CD14-positive monocyte (primary cell): ENCODE data around the gene TMEM164. TPM values are rescaled to one million over a fixed set of nuclear protein-coding genes. Genes with fewer than 3 reads are reported as not detected.

Experiments used
- DNase-seq, 3 donors: peaks; one replicate each; pipeline ENCODE4 v3.0.0-alpha.2; 2011 to 2022
- H2AFZ ChIP-seq: 2 replicates; pipeline ENCODE4 v1.6.0; 2012; ENCODE audit warnings: mild to moderate bottlenecking, low read depth, low read length, inconsistent platforms; ENCODE audit not compliant: insufficient read depth, poor library complexity, severe bottlenecking
- H3K27ac ChIP-seq, 2 donors: 1 replicate in 1 of 2; 2 replicates in 1 of 2; pipeline ENCODE4 v1.5.1; 2012 to 2013; ENCODE audit warnings: low read length in 2 of 2, control low read depth in 1 of 2, inconsistent platforms in 1 of 2, low read depth in 1 of 2, mild to moderate bottlenecking in 1 of 2
- H3K27me3 ChIP-seq, 2 donors: one replicate each; pipeline versions ENCODE4 v1.6.0 to v1.6.1; 2011 to 2013; ENCODE audit warnings: low read length in 2 of 2; ENCODE audit not compliant: control insufficient read depth in 2 of 2, insufficient read depth in 2 of 2
- H3K36me3 ChIP-seq, 2 donors: replicated peaks in 1 of 2; 1 replicate in 1 of 2; 2 replicates in 1 of 2; pipeline versions ENCODE4 v1.5.1 to v1.6.1; 2012 to 2013; ENCODE audit warnings: low read length in 2 of 2, control low read depth in 1 of 2, inconsistent platforms in 1 of 2, mild to moderate bottlenecking in 1 of 2; ENCODE audit not compliant: insufficient read depth in 2 of 2, control insufficient read depth in 1 of 2
- H3K4me1 ChIP-seq, 2 donors: 1 replicate in 1 of 2; 2 replicates in 1 of 2; pipeline versions ENCODE4 v1.5.1 to v1.6.1; 2012 to 2013; ENCODE audit warnings: low read length in 2 of 2, control low read depth in 1 of 2, inconsistent platforms in 1 of 2, mild to moderate bottlenecking in 1 of 2, moderate library complexity in 1 of 2; ENCODE audit not compliant: insufficient read depth in 2 of 2, control insufficient read depth in 1 of 2
- H3K4me2 ChIP-seq: replicated peaks from 2 replicates; pipeline ENCODE3; 2012; ENCODE audit warnings: low read length, moderate library complexity, mild to moderate bottlenecking; ENCODE audit not compliant: poor library complexity, severe bottlenecking; ENCODE audit errors: extremely low read depth
- H3K4me3 ChIP-seq, 3 experiments: fragments of 200-600 bp in 1 of 3; sonication (generic) in 1 of 3; replicated peaks in 1 of 3; 1 replicate in 2 of 3; 2 replicates in 1 of 3; pipeline ENCODE4 v1.5.1; 2011 to 2013; ENCODE audit warnings: low read length in 3 of 3, mild to moderate bottlenecking in 3 of 3, control low read depth in 2 of 3, low read depth in 2 of 3, inconsistent platforms in 1 of 3, moderate library complexity in 1 of 3
- H3K79me2 ChIP-seq: 2 replicates; pipeline ENCODE4 v1.6.0; 2012; ENCODE audit warnings: mild to moderate bottlenecking, control low read depth, inconsistent platforms, low read length, moderate library complexity; ENCODE audit not compliant: insufficient read depth
- H3K9ac ChIP-seq: 2 replicates; pipeline ENCODE4 v1.6.0; 2017; ENCODE audit warnings: low read length, mild to moderate bottlenecking; ENCODE audit not compliant: insufficient read depth, poor library complexity, severe bottlenecking
- H3K9me3 ChIP-seq, 2 donors: replicated peaks in 1 of 2; 1 replicate in 1 of 2; 2 replicates in 1 of 2; pipeline versions ENCODE4 v1.5.1 to v1.6.1; 2012 to 2013; ENCODE audit warnings: low read length in 2 of 2, control low read depth in 1 of 2; ENCODE audit not compliant: control insufficient read depth in 1 of 2, insufficient read depth in 1 of 2
- H4K20me1 ChIP-seq: 2 replicates; pipeline ENCODE4 v1.6.0; 2012; ENCODE audit warnings: mild to moderate bottlenecking, low read length, control low read depth, moderate library complexity; ENCODE audit not compliant: insufficient read depth
- H3K27ac Mint-ChIP-seq, 7 donors: one replicate each; pipeline ENCODE4 v1.8.0; 2020; ENCODE audit warnings: mild to moderate bottlenecking in 7 of 7, mixed read lengths in 7 of 7, moderate library complexity in 6 of 7, inconsistent platforms in 2 of 7
- H3K27me3 Mint-ChIP-seq, 3 donors: one replicate each; pipeline ENCODE4 v1.8.0; 2021 to 2022; ENCODE audit warnings: low read depth in 3 of 3, mild to moderate bottlenecking in 3 of 3, mixed read lengths in 3 of 3, moderate library complexity in 3 of 3, inconsistent platforms in 1 of 3
- H3K36me3 Mint-ChIP-seq, 2 donors: one replicate each; pipeline ENCODE4 v1.8.0; 2020; ENCODE audit warnings: mixed read lengths in 2 of 2, inconsistent platforms in 1 of 2, mild to moderate bottlenecking in 1 of 2
- H3K4me1 Mint-ChIP-seq: one replicate; pipeline ENCODE4 v1.8.0; 2020; ENCODE audit warnings: mild to moderate bottlenecking, mixed read lengths
- H3K4me3 Mint-ChIP-seq, 2 donors: one replicate each; pipeline ENCODE4 v1.8.0; 2020; ENCODE audit warnings: mild to moderate bottlenecking in 2 of 2, mixed read lengths in 2 of 2, moderate library complexity in 1 of 2
- H3K9me3 Mint-ChIP-seq, 7 donors: one replicate each; pipeline ENCODE4 v1.8.0; 2020 to 2022; ENCODE audit warnings: mixed read lengths in 7 of 7, mild to moderate bottlenecking in 6 of 7, moderate library complexity in 6 of 7, inconsistent platforms in 2 of 7
- WGBS: methylation state at CpG from one replicate; pipeline ENCODE4 v1.1.5; 2013; ENCODE audit warnings: missing lambda C conversion rate; ENCODE audit not compliant: insufficient coverage; 5-methylcytosine and 5-hydroxymethylcytosine counted together
- intact Hi-C, 2 donors: fragments of 100-400 bp; cut with micrococcal nuclease; formaldehyde crosslinking; loops; one replicate each; pipeline versions ENCODE4 v1.15.0 to v1.15.1; 2023
- polyA plus RNA-seq, 3 donors: library from polyadenylated mRNA; depleted of rRNA in 1 of 3; unstranded in 2 of 3; stranded (reverse) in 1 of 3; fragments of 300-500 nt in 2 of 3; fragments of >200 nt in 1 of 3; fragmentation: Illumina TruSeq in 2 of 3; gene quantifications; 1 replicate in 2 of 3; 2 replicates in 1 of 3; pipeline ENCODE4 v1.2.3, GENCODE V29; 2012 to 2021
- TF ChIP-seq, protein P1 (sequence below): fragments of 200-600 bp; IDR thresholded peaks from one replicate; pipeline ENCODE4 v1.8.0; 2022; ENCODE audit warnings: antibody characterized with exemption, mild to moderate bottlenecking

TMEM164 gene
- polyA plus RNA-seq, 3 donors: 5.3 to 39.5 (median 7.3) TPM

DNA sequence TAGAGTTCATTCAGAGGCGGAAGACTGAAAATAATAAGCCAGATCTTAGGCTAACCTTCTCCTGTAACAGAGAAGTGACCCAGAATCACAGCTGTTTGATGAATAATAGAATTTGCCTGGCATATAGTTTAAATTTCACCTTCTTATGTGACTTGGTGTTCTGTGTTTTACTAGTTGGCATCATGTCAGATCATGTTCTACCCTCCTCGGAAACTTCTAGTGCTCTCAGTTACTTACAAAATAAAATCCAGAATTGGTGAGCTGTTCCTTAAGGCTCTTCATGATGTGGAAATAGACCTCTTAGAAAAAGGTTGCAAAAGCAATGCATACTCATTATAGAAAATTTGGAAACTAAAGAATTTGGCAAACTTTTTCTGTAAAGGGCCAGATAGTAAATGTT lies 31.1 kb downstream of the TMEM164 start:
- Histone ChIP-seq H3K9ac (no peak overlapping the region), H3K27me3 (no peaks in the 10 kb centered on the region)
- no CpG with 5 or more reads among the region's 2 CpGs for WGBS

DNA sequence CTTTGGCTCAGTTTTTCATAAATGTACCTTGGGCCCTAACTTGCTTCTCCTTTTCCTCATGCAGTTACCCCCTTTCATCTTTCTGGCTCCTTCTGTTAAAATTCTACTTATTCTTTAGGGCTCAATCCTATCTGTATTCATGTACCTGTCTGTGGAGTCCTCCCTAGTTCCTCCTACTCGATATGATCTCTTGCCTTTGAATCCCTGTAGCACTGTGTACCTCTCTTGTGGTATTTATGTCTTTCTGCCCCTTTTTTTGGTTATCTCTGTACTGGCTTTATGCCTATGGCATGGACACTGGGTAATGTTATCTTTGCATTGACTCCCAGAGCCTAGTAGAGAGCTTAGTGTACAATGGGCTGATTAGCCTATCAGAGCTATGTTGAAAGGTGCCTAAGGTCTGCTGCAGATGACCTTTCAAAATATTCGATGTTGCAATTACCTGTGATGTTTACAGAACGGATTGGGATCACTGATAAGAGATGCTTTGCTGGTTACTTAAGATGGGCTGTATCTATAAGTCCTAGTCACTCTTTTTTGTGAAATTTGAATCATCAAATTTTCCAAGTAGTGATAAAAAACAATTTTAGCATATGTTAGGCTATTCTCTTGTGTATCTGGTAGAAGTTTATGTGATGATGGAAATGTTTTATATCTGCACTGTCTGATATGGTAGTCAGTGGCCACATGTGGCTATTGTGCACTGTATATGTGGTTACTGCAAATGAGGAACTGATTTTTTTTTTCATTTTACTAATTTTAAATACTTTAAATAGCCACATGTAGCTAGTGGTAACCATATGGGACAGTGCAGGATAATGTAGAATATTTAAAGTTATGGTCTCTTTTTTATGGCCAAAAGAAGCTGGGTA lies 33.5 kb downstream of the TMEM164 start:
- peaks cover 0 to 2% (median 0%) of the 10 kb centered on the region in 7 donors for H3K9me3 Mint-ChIP-seq
- peaks cover 0 to 2% (median 0%) of the 10 kb centered on the region in 3 donors for H3K27me3 Mint-ChIP-seq
- H3K27me3 ChIP-seq: peaks cover 0 to 2% of the 10 kb centered on the region in 2 donors
- intact Hi-C loops: loop anchor here in 1 of 2 donors (10.0 kb wide), 1 partner anchor 48 kb away; no protein-coding TSS in a partner anchor
- TF ChIP-seq, protein P1, sequence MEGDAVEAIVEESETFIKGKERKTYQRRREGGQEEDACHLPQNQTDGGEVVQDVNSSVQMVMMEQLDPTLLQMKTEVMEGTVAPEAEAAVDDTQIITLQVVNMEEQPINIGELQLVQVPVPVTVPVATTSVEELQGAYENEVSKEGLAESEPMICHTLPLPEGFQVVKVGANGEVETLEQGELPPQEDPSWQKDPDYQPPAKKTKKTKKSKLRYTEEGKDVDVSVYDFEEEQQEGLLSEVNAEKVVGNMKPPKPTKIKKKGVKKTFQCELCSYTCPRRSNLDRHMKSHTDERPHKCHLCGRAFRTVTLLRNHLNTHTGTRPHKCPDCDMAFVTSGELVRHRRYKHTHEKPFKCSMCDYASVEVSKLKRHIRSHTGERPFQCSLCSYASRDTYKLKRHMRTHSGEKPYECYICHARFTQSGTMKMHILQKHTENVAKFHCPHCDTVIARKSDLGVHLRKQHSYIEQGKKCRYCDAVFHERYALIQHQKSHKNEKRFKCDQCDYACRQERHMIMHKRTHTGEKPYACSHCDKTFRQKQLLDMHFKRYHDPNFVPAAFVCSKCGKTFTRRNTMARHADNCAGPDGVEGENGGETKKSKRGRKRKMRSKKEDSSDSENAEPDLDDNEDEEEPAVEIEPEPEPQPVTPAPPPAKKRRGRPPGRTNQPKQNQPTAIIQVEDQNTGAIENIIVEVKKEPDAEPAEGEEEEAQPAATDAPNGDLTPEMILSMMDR: no peak
- peak overlapping the region in 1 of 7 donors; percentile 54 for H3K27ac Mint-ChIP-seq
- WGBS: 20% methylated on average over 1 of the region's 3 CpGs
- peaks cover 15 to 19% of the 10 kb centered on the region in 2 donors for H3K4me1 ChIP-seq
- H3K4me1 Mint-ChIP-seq: peaks cover 49% of the 10 kb centered on the region
- no peak overlapping the region for H3K4me3 Mint-ChIP-seq
- H3K36me3 Mint-ChIP-seq: peaks cover 12 to 16% of the 10 kb centered on the region in 2 donors
- H2AFZ ChIP-seq: no peak overlapping the region
- no peak for DNase-seq
- H3K4me2 ChIP-seq: no peak overlapping the region
- H3K9ac ChIP-seq: no peak overlapping the region
- no peaks in the 10 kb centered on the region for H3K36me3 ChIP-seq
- no peaks in the 10 kb centered on the region for H3K9me3 ChIP-seq
- H3K27ac ChIP-seq: no peak overlapping the region
- H4K20me1 ChIP-seq: peaks cover 36% of the 10 kb centered on the region
- H3K79me2 ChIP-seq: peaks cover 61% of the 10 kb centered on the region
- H3K4me3 ChIP-seq: no peak overlapping the region

More for the DNA sequence above, 31.1 kb downstream of the TMEM164 start:
- Histone ChIP-seq H3K27ac (no peak overlapping the region), H4K20me1 (peaks cover 47% of the 10 kb centered on the region), H3K9me3 (no peaks in the 10 kb centered on the region), H3K36me3 (no peaks in the 10 kb centered on the region), H3K4me1 (peaks cover 11 to 18% of the 10 kb centered on the region in 2 donors), H3K4me3 (no peak overlapping the region), H3K4me2 (no peak overlapping the region), H2AFZ (no peak overlapping the region), H3K79me2 (peaks cover 64% of the 10 kb centered on the region)
- no peak for DNase-seq
- Mint-ChIP-seq H3K27ac (no peak overlapping the region), H3K4me3 (no peak overlapping the region), H3K36me3 (peaks cover 9 to 12% of the 10 kb centered on the region in 2 donors), H3K9me3 (peaks cover 0 to 2% (median 0%) of the 10 kb centered on the region in 7 donors), H3K4me1 (peaks cover 29% of the 10 kb centered on the region), H3K27me3 (peaks cover 0 to 3% (median 0%) of the 10 kb centered on the region in 3 donors)
- intact Hi-C loops: loop anchor here in 1 of 2 donors (10.0 kb wide), 1 partner anchor 51 kb away; no protein-coding TSS in a partner anchor
- TF ChIP-seq, protein P1: no peak
